GM12878 (cell line): ENCODE data around the gene COBLL1.

Experiments used
- BHLHE40 ChIP-seq, 2 experiments: fragments of 450-650 bp in 1 of 2; IDR thresholded peaks; 2 replicates each; pipeline ENCODE4 v1.6.1; 2011 to 2017; ENCODE audit warnings: low read depth in 2 of 2, borderline replicate concordance in 1 of 2, improper control_type of control experiment in 1 of 2, low read length in 1 of 2, mild to moderate bottlenecking in 1 of 2
- CBFB ChIP-seq: IDR thresholded peaks from 2 replicates; pipeline ENCODE4 v1.6.1; 2016; ENCODE audit warnings: antibody characterized with exemption, low read depth
- CBX5 ChIP-seq: sonication (generic); IDR thresholded peaks from 2 replicates; pipeline ENCODE4 v1.6.1; 2016; ENCODE audit warnings: low read depth, moderate library complexity, mild to moderate bottlenecking, inconsistent platforms
- CEBPB ChIP-seq, 2 experiments: fragments of 150-350 bp in 1 of 2; IDR thresholded peaks; 2 replicates each; pipeline ENCODE4 v1.6.1; 2012 to 2014; ENCODE audit warnings: low read depth in 2 of 2, low read length in 2 of 2, borderline replicate concordance in 1 of 2, inconsistent platforms in 1 of 2
- CREM ChIP-seq: IDR thresholded peaks from 2 replicates; pipeline ENCODE4 v1.6.1; 2014; ENCODE audit warnings: antibody characterized with exemption, low read depth
- EZH2 ChIP-seq: IDR thresholded peaks from 2 replicates; pipeline ENCODE4 v1.6.1; 2012; ENCODE audit warnings: low read depth, mild to moderate bottlenecking, control low read depth, inconsistent platforms, low read length, borderline replicate concordance; ENCODE audit not compliant: control insufficient read depth
- FOXK2 ChIP-seq: fragments of 450-650 bp; IDR thresholded peaks from 2 replicates; pipeline ENCODE4 v1.6.1; 2017; ENCODE audit warnings: mild to moderate bottlenecking, moderate library complexity
- FOXM1 ChIP-seq: IDR thresholded peaks from 2 replicates; pipeline ENCODE4 v1.6.1; 2012; ENCODE audit warnings: low read depth, mild to moderate bottlenecking, inconsistent platforms, low read length, moderate library complexity
- LARP7 ChIP-seq: fragments of 450-650 bp; IDR thresholded peaks from 2 replicates; pipeline ENCODE4 v1.6.1; 2017; ENCODE audit warnings: mild to moderate bottlenecking
- POLR2A ChIP-seq: IDR thresholded peaks from 2 replicates; pipeline ENCODE4 v1.6.1; 2011; ENCODE audit warnings: low read depth, mild to moderate bottlenecking, low read length
- ZSCAN29 ChIP-seq: fragments of 450-650 bp; IDR thresholded peaks from 2 replicates; pipeline ENCODE4 v1.6.1; 2017; ENCODE audit warnings: mild to moderate bottlenecking, moderate library complexity
- TF ChIP-seq, protein P1 (sequence below), 3 experiments: IDR thresholded peaks in 2 of 3; conservative IDR thresholded peaks in 1 of 3; 2 replicates each; pipeline ENCODE4 v1.5.1; 2011; ENCODE audit warnings: low read depth in 3 of 3, low read length in 3 of 3, mild to moderate bottlenecking in 3 of 3, control low read depth in 2 of 3, moderate library complexity in 2 of 3, inconsistent platforms in 1 of 3, mixed read lengths in 1 of 3; ENCODE audit not compliant: control insufficient read depth in 2 of 3, insufficient read depth in 1 of 3; ENCODE audit errors: extremely low read depth in 1 of 3
- TF ChIP-seq, protein P2 (sequence below): fragments of 450-650 bp; IDR thresholded peaks from 2 replicates; pipeline ENCODE4 v1.6.1; 2017; ENCODE audit warnings: borderline replicate concordance

DNA sequence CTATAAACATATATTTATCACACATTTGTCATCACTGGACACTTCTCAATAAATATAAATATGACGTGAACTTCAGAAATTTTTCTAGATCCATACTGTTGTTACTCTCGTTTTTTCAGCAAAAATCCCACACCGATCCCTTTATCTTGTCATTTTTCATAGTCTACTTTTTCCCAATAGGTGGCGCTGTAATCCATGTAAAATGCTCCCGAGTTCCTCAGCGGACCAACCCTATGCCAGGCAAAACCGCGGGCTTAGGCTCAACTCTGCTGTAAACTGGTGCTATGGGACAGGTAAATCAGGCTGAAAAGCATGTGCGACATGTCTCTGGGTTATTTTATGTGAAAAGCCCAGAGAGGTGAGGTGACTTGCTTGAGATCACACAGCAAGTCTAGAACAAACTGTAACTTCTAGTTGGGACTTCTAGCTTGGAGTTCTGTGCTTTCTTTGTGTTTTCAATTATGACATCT is 104.0 kb downstream of the COBLL1 start:
- TF ChIP-seq POLR2A (no peak), EZH2 (no peak), CREM (no peak), CEBPB (IDR thresholded peaks at IDR 0.05; ENCODE audit: borderline replicate concordance in 1 of 2, low read depth in 2 of 2, low read length in 2 of 2) (no peak), CBFB (no peak), FOXK2 (no peak), BHLHE40 (IDR thresholded peaks at IDR 0.05; ENCODE audit: borderline replicate concordance in 1 of 2, low read depth in 2 of 2, low read length in 1 of 2) (no peak), FOXM1 (no peak), CBX5 (no peak), ZSCAN29 (no peak), LARP7 (no peak)
- TF ChIP-seq, protein P1, sequence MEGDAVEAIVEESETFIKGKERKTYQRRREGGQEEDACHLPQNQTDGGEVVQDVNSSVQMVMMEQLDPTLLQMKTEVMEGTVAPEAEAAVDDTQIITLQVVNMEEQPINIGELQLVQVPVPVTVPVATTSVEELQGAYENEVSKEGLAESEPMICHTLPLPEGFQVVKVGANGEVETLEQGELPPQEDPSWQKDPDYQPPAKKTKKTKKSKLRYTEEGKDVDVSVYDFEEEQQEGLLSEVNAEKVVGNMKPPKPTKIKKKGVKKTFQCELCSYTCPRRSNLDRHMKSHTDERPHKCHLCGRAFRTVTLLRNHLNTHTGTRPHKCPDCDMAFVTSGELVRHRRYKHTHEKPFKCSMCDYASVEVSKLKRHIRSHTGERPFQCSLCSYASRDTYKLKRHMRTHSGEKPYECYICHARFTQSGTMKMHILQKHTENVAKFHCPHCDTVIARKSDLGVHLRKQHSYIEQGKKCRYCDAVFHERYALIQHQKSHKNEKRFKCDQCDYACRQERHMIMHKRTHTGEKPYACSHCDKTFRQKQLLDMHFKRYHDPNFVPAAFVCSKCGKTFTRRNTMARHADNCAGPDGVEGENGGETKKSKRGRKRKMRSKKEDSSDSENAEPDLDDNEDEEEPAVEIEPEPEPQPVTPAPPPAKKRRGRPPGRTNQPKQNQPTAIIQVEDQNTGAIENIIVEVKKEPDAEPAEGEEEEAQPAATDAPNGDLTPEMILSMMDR (IDR thresholded peaks at IDR 0.05 in 2 of 3, conservative IDR thresholded peaks at IDR 0.05 in 1 of 3; ENCODE audit: control insufficient read depth in 2 of 3, extremely low read depth in 1 of 3, insufficient read depth in 1 of 3, low read depth in 3 of 3, low read length in 3 of 3): peak; percentile 57 to 73 (median 60)
- TF ChIP-seq, protein P2, sequence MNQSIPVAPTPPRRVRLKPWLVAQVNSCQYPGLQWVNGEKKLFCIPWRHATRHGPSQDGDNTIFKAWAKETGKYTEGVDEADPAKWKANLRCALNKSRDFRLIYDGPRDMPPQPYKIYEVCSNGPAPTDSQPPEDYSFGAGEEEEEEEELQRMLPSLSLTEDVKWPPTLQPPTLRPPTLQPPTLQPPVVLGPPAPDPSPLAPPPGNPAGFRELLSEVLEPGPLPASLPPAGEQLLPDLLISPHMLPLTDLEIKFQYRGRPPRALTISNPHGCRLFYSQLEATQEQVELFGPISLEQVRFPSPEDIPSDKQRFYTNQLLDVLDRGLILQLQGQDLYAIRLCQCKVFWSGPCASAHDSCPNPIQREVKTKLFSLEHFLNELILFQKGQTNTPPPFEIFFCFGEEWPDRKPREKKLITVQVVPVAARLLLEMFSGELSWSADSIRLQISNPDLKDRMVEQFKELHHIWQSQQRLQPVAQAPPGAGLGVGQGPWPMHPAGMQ: no peak
